SK-N-SH (cell line): ENCODE results near the gene CACNA1D. TPM values are rescaled to one million over a fixed set of nuclear protein-coding genes. Genes with fewer than 3 reads are reported as not detected.

Experiments used
- CTCF ChIA-PET: fragments of 300-600, 350-600 bp; formaldehyde crosslinking; extraction: SDS; loops from one replicate; lab custom pipeline; 2021; lab: Yijun Ruan, JAX
- POLR2A ChIA-PET: fragments of 350-600 bp; sonication (Branson Sonifier 250); formaldehyde crosslinking; extraction: SDS; loops from one replicate; lab custom pipeline; 2020; ENCODE audit warnings: antibody characterized with exemption, inconsistent platforms; lab: Yijun Ruan, JAX
- DNase-seq: peaks from one replicate; pipeline ENCODE4 v3.0.0; 2012
- H2AFZ ChIP-seq: fragments of 200-600 bp; sonication (generic); 2 replicates; pipeline ENCODE4 v1.8.1; 2016; ENCODE audit warnings: antibody characterized with exemption, mild to moderate bottlenecking, low read depth
- H3F3A ChIP-seq: fragments of 200-600 bp; sonication (generic); replicated peaks from 2 replicates; pipeline ENCODE3; 2016; ENCODE audit warnings: antibody characterized with exemption, mild to moderate bottlenecking; ENCODE audit not compliant: insufficient read depth
- H3K27ac ChIP-seq, 2 experiments: fragments of 200-500 bp in 1 of 2; fragments of 200-600 bp in 1 of 2; sonication (Bioruptor generic) in 1 of 2; sonication (generic), shearing (Covaris generic) in 1 of 2; 2 replicates each; pipeline versions ENCODE4 v1.5.1 to v1.6.1; 2014 to 2016; ENCODE audit warnings: low read depth in 2 of 2, inconsistent platforms in 1 of 2, low read length in 1 of 2, mild to moderate bottlenecking in 1 of 2, mixed read lengths in 1 of 2
- H3K27me3 ChIP-seq: fragments of 200-600 bp; sonication (generic), shearing (Covaris generic); 2 replicates; pipeline ENCODE4 v1.6.1; 2016; ENCODE audit warnings: mixed run types; ENCODE audit not compliant: insufficient read depth
- H3K36me3 ChIP-seq, 2 experiments: fragments of 200-500 bp in 1 of 2; fragments of 200-600 bp in 1 of 2; sonication (Bioruptor generic) in 1 of 2; sonication (generic) in 1 of 2; replicated peaks in 1 of 2; 2 replicates each; pipeline versions ENCODE3 to v1.5.1; 2014 to 2016; ENCODE audit warnings: low read length in 1 of 2, mild to moderate bottlenecking in 1 of 2; ENCODE audit not compliant: insufficient read depth in 2 of 2, control insufficient read depth in 1 of 2
- H3K4me1 ChIP-seq, 2 experiments: fragments of 200-500 bp in 1 of 2; fragments of 200-600 bp in 1 of 2; sonication (Bioruptor generic) in 1 of 2; sonication (generic), shearing (Covaris generic) in 1 of 2; 2 replicates each; pipeline versions ENCODE4 v1.5.1 to v1.6.1; 2014 to 2016; ENCODE audit warnings: low read depth in 1 of 2, low read length in 1 of 2, mixed run types in 1 of 2; ENCODE audit not compliant: insufficient read depth in 2 of 2, control insufficient read depth in 1 of 2
- H3K4me2 ChIP-seq: fragments of 200-600 bp; sonication (generic), shearing (Covaris generic); 2 replicates; pipeline ENCODE4 v1.6.1; 2017; ENCODE audit warnings: mixed run types
- H3K4me3 ChIP-seq, 2 experiments: fragments of 200-500 bp in 1 of 2; fragments of 200-600 bp in 1 of 2; sonication (Bioruptor generic) in 1 of 2; sonication (generic), shearing (Covaris generic) in 1 of 2; 2 replicates each; pipeline versions ENCODE4 v1.5.1 to v1.8.1; 2014 to 2016; ENCODE audit warnings: low read depth in 2 of 2, inconsistent platforms in 1 of 2, low read length in 1 of 2, mild to moderate bottlenecking in 1 of 2, mixed read lengths in 1 of 2, moderate library complexity in 1 of 2
- H3K79me2 ChIP-seq: fragments of 200-600 bp; sonication (generic); 2 replicates; pipeline ENCODE4 v1.8.1; 2017; ENCODE audit warnings: mild to moderate bottlenecking; ENCODE audit not compliant: insufficient read depth
- H3K9ac ChIP-seq: fragments of 200-600 bp; sonication (generic); 2 replicates; pipeline ENCODE4 v1.6.1; 2017; ENCODE audit warnings: mixed run types
- H3K9me2 ChIP-seq: fragments of 200-600 bp; sonication (generic); 2 replicates; pipeline ENCODE4 v1.6.1; 2017; ENCODE audit warnings: mixed run types
- H3K9me3 ChIP-seq: fragments of 200-600 bp; sonication (generic); 2 replicates; pipeline ENCODE4 v1.6.1; 2017; ENCODE audit warnings: mixed run types, mild to moderate bottlenecking, moderate library complexity
- H4K20me1 ChIP-seq: fragments of 200-600 bp; sonication (generic); 2 replicates; pipeline ENCODE4 v1.6.1; 2017; ENCODE audit warnings: mild to moderate bottlenecking, mixed run types; ENCODE audit not compliant: insufficient read depth
- ELF1 ChIP-seq: IDR thresholded peaks from 2 replicates; pipeline ENCODE4 v1.4.0; 2012
- EP300 ChIP-seq, 2 experiments: IDR thresholded peaks; 2 replicates each; pipeline versions ENCODE4 v1.4.0 to v1.6.1; 2012; ENCODE audit warnings: borderline replicate concordance in 1 of 2, low read depth in 1 of 2, low read length in 1 of 2
- EZH2phosphoT487 ChIP-seq: fragments of 200-600 bp; sonication (generic); IDR thresholded peaks from 2 replicates; pipeline ENCODE4 v1.6.1; 2017; ENCODE audit warnings: low read depth, mixed run types, mild to moderate bottlenecking, antibody characterized with exemption, moderate library complexity, borderline replicate concordance
- FOSL2 ChIP-seq: IDR thresholded peaks from 2 replicates; pipeline ENCODE4 v1.4.0; 2012; ENCODE audit warnings: low read depth, mild to moderate bottlenecking, moderate library complexity, borderline replicate concordance
- FOXM1 ChIP-seq: IDR thresholded peaks from 2 replicates; pipeline ENCODE4 v1.4.0; 2012; ENCODE audit warnings: low read depth, mild to moderate bottlenecking
- GABPA ChIP-seq: IDR thresholded peaks from 2 replicates; pipeline ENCODE4 v1.4.0; 2012; ENCODE audit warnings: low read depth, mild to moderate bottlenecking
- JUND ChIP-seq: IDR thresholded peaks from 2 replicates; pipeline ENCODE4 v1.4.0; 2012
- MEF2A ChIP-seq: IDR thresholded peaks from 2 replicates; pipeline ENCODE4 v1.4.0; 2012; ENCODE audit warnings: low read depth, borderline replicate concordance
- MXI1 ChIP-seq: IDR thresholded peaks from 2 replicates; pipeline ENCODE4 v1.6.1; 2012; ENCODE audit warnings: mild to moderate bottlenecking, low read depth, low read length, improper control_type of control experiment
- POLR2AphosphoS5 ChIP-seq: IDR thresholded peaks from 2 replicates; pipeline ENCODE4 v1.6.1; 2012; ENCODE audit warnings: low read depth, low read length
- RAD21 ChIP-seq: IDR thresholded peaks from 2 replicates; pipeline ENCODE4 v1.6.1; 2012; ENCODE audit warnings: mild to moderate bottlenecking, low read length
- RFX5 ChIP-seq: IDR thresholded peaks from 2 replicates; pipeline ENCODE4 v1.6.1; 2012; ENCODE audit warnings: mild to moderate bottlenecking, improper control_type of control experiment, low read length
- TCF12 ChIP-seq: IDR thresholded peaks from 2 replicates; pipeline ENCODE4 v1.4.0; 2012
- YY1 ChIP-seq: IDR thresholded peaks from 2 replicates; pipeline ENCODE4 v1.4.0; 2012; ENCODE audit warnings: low read depth, mild to moderate bottlenecking
- WGBS: methylation state at CpG from one replicate; pipeline ENCODE4 v1.1.6; 2017; ENCODE audit warnings: low lambda C conversion rate; 5-methylcytosine and 5-hydroxymethylcytosine counted together
- polyA plus RNA-seq, 3 experiments: library from polyadenylated mRNA; depleted of rRNA; stranded (reverse); fragments of >200 nt; gene quantifications; 2 replicates each; pipeline ENCODE4 v1.2.3, GENCODE V29; 2012
- TF ChIP-seq, protein P1 (sequence below): IDR thresholded peaks from 2 replicates; pipeline ENCODE4 v1.4.0; 2012; ENCODE audit warnings: low read depth
- TF ChIP-seq, protein P2 (sequence below): IDR thresholded peaks from 2 replicates; pipeline ENCODE4 v1.4.0; 2012; ENCODE audit warnings: low read depth, borderline replicate concordance
- TF ChIP-seq, protein P3 (sequence below): IDR thresholded peaks from 2 replicates; pipeline ENCODE4 v1.4.0; 2012; ENCODE audit warnings: low read depth, borderline replicate concordance
- TF ChIP-seq, protein P4 (sequence below): IDR thresholded peaks from 2 replicates; pipeline ENCODE4; 2012

The CACNA1D gene
- polyA plus RNA-seq, 1 of the 3 experiments (the other 2 are of a cell fraction): 0.12 TPM

DNA sequence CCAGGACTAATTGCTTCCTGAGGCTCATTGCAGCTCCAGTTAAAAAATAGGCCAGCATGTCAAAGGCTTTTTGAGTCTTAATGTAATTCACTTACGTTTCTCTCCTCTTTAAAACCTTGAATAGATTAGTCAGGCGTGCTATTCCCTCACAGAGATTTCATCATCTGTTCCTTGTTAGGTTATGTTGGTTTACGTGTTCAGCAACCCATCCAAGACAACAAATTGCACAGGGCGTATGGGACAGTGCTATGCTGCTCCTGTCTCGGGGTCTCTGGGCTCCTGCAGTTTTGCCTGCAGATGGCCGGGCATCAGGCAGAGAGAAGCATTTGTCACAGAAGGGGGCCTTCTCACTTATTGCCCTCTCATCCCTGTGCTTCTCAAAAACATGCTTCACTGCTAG lies 234.7 kb downstream of the CACNA1D start:
- H3K4me2 ChIP-seq: no peak overlapping the region
- no peaks in the 10 kb centered on the region for H3K36me3 ChIP-seq
- TF ChIP-seq ELF1 (no peak), MXI1 (no peak), EP300 (IDR thresholded peaks at IDR 0.05; ENCODE audit: borderline replicate concordance in 1 of 2, low read depth in 1 of 2, low read length in 1 of 2) (no peak), FOSL2 (no peak), POLR2AphosphoS5 (no peak), TCF12 (no peak), YY1 (no peak), MEF2A (no peak), RFX5 (no peak), RAD21 (no peak), EZH2phosphoT487 (no peak), JUND (no peak), GABPA (no peak), FOXM1 (no peak)
- TF ChIP-seq, protein P1, sequence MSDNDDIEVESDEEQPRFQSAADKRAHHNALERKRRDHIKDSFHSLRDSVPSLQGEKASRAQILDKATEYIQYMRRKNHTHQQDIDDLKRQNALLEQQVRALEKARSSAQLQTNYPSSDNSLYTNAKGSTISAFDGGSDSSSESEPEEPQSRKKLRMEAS: no peak
- TF ChIP-seq, protein P2, sequence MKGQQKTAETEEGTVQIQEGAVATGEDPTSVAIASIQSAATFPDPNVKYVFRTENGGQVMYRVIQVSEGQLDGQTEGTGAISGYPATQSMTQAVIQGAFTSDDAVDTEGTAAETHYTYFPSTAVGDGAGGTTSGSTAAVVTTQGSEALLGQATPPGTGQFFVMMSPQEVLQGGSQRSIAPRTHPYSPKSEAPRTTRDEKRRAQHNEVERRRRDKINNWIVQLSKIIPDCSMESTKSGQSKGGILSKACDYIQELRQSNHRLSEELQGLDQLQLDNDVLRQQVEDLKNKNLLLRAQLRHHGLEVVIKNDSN: no peak
- TF ChIP-seq, protein P3, sequence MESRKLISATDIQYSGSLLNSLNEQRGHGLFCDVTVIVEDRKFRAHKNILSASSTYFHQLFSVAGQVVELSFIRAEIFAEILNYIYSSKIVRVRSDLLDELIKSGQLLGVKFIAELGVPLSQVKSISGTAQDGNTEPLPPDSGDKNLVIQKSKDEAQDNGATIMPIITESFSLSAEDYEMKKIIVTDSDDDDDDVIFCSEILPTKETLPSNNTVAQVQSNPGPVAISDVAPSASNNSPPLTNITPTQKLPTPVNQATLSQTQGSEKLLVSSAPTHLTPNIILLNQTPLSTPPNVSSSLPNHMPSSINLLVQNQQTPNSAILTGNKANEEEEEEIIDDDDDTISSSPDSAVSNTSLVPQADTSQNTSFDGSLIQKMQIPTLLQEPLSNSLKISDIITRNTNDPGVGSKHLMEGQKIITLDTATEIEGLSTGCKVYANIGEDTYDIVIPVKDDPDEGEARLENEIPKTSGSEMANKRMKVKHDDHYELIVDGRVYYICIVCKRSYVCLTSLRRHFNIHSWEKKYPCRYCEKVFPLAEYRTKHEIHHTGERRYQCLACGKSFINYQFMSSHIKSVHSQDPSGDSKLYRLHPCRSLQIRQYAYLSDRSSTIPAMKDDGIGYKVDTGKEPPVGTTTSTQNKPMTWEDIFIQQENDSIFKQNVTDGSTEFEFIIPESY: no peak
- TF ChIP-seq, protein P4, sequence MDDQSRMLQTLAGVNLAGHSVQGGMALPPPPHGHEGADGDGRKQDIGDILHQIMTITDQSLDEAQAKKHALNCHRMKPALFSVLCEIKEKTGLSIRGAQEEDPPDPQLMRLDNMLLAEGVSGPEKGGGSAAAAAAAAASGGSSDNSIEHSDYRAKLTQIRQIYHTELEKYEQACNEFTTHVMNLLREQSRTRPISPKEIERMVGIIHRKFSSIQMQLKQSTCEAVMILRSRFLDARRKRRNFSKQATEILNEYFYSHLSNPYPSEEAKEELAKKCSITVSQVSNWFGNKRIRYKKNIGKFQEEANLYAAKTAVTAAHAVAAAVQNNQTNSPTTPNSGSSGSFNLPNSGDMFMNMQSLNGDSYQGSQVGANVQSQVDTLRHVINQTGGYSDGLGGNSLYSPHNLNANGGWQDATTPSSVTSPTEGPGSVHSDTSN: no peak
- H3K4me1 ChIP-seq: peaks cover 0 to 15% of the 10 kb centered on the region in 2 experiments; a peak in 2 of 4 replicates
- no peaks in the 10 kb centered on the region for H4K20me1 ChIP-seq
- no peaks in the 10 kb centered on the region for H3K9me2 ChIP-seq
- H3F3A ChIP-seq: no peaks in the 10 kb centered on the region
- no peak overlapping the region for H3K27ac ChIP-seq
- no peaks in the 10 kb centered on the region for H3K27me3 ChIP-seq
- H3K9ac ChIP-seq: no peak overlapping the region
- no peaks in the 10 kb centered on the region for H3K79me2 ChIP-seq
- ChIA-PET POLR2A (no interaction called here), CTCF (interaction anchor here (1.4 kb wide), 1 partner anchor 13 kb away, joined by 4 read pairs; no protein-coding TSS in a partner anchor)
- H2AFZ ChIP-seq: no peak overlapping the region
- no peaks in the 10 kb centered on the region for H3K9me3 ChIP-seq
- no peak overlapping the region for H3K4me3 ChIP-seq
- no peak for DNase-seq
- 43% methylated on average over 5 of the region's 6 CpGs for WGBS
